ENCODE results near the gene CNDP1. TPM values are rescaled to one million over a fixed set of nuclear protein-coding genes. Genes with fewer than 3 reads are reported as not detected.
A peak's percentile ranks its signal among the peaks of the same experiment; 100 is the strongest.

CNDP1 gene
- polyA plus RNA-seq, 1 donor from 2014 or later = 2.1 TPM

DNA sequence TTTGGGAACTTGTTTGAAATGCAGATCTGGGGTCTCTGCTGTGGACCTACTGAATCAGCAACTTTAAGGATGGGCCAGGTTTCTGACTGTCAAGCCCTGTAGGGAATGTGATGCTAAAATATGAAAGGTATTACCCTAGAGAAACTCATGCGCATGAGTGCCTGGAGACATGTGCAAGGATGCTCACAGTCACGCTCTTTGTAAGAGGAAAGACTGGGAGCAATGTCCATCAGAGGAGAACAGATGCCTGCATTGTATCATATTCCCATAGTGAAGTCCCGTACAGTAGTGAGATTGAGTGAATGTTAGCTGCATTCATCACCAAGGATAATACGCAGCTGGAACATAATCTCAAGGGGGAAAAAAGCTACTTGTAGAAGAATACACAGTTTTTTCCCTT lies 77.5 kb downstream of the CNDP1 start:
- Histone ChIP-seq H3K79me2 (replicated peaks; ENCODE audit: insufficient read depth, low read length) (no peaks in the 10 kb centered on the region), H3K9me3 (ENCODE audit: low read length) (no peaks in the 10 kb centered on the region), H3K27ac (ENCODE audit: low read length) (no peak overlapping the region), H3K4me3 (ENCODE audit: low read length) (no peak overlapping the region), H3K9ac (ENCODE audit: low read length) (no peak overlapping the region), H3F3A (ENCODE audit: insufficient read depth, low read length, poor library complexity, severe bottlenecking) (no peaks in the 10 kb centered on the region), H2AFZ (ENCODE audit: low read depth, low read length) (no peak overlapping the region), H4K20me1 (ENCODE audit: insufficient read depth) (no peaks in the 10 kb centered on the region), H3K4me2 (ENCODE audit: low read length) (no peak overlapping the region), H3K27me3 (ENCODE audit: insufficient read depth, low read depth, low read length) (no peaks in the 10 kb centered on the region), H3K9me2 (ENCODE audit: insufficient read depth, low read length) (no peaks in the 10 kb centered on the region), H3K36me3 (ENCODE audit: insufficient read depth, low read length) (no peaks in the 10 kb centered on the region)
- TF ChIP-seq REST (IDR thresholded peaks at IDR 0.05; ENCODE audit: borderline replicate concordance) (no peak), CTCF (IDR thresholded peaks at IDR 0.05; ENCODE audit: poor library complexity, severe bottlenecking) (no peak), SMC3 (conservative IDR thresholded peaks at IDR 0.05; ENCODE audit: poor library complexity) (no peak), TAF1 (IDR thresholded peaks at IDR 0.05; ENCODE audit: low read depth) (no peak), EP300 (conservative IDR thresholded peaks at IDR 0.05; ENCODE audit: poor library complexity, severe bottlenecking) (no peak), MXI1 (conservative IDR thresholded peaks at IDR 0.05; ENCODE audit: poor library complexity, severe bottlenecking) (no peak), RAD21 (conservative IDR thresholded peaks at IDR 0.05) (no peak), POLR2AphosphoS5 (IDR thresholded peaks at IDR 0.05) (no peak), EZH2 (IDR thresholded peaks at IDR 0.05; ENCODE audit: borderline replicate concordance, insufficient read depth, low read length, poor library complexity, severe bottlenecking) (no peak)

GRCh38 chr18:74613381-74613780 lies 79.1 kb downstream of the CNDP1 start:
- no peaks in the 10 kb centered on the region for H3K9me3 ChIP-seq (ENCODE audit: low read length)
- H3F3A ChIP-seq (ENCODE audit: insufficient read depth, low read length, poor library complexity, severe bottlenecking) = no peaks in the 10 kb centered on the region
- H3K4me3 ChIP-seq (ENCODE audit: low read length) = peak overlapping the region; percentile 6
- H3K36me3 ChIP-seq (ENCODE audit: insufficient read depth, low read length) = no peaks in the 10 kb centered on the region
- TF ChIP-seq POLR2AphosphoS5 (IDR thresholded peaks at IDR 0.05) (peak; percentile 47), RAD21 (conservative IDR thresholded peaks at IDR 0.05) (no peak), EZH2 (IDR thresholded peaks at IDR 0.05; ENCODE audit: borderline replicate concordance, insufficient read depth, low read length, poor library complexity, severe bottlenecking) (no peak), MXI1 (conservative IDR thresholded peaks at IDR 0.05; ENCODE audit: poor library complexity, severe bottlenecking) (peak; percentile 66), EP300 (conservative IDR thresholded peaks at IDR 0.05; ENCODE audit: poor library complexity, severe bottlenecking) (peak; percentile 86), SMC3 (conservative IDR thresholded peaks at IDR 0.05; ENCODE audit: poor library complexity) (no peak), TAF1 (IDR thresholded peaks at IDR 0.05; ENCODE audit: low read depth) (no peak), REST (IDR thresholded peaks at IDR 0.05; ENCODE audit: borderline replicate concordance) (no peak), CTCF (IDR thresholded peaks at IDR 0.05; ENCODE audit: poor library complexity, severe bottlenecking) (no peak)
- H3K9ac ChIP-seq (ENCODE audit: low read length) = no peak overlapping the region
- no peaks in the 10 kb centered on the region for H3K27me3 ChIP-seq (ENCODE audit: insufficient read depth, low read depth, low read length)
- H3K4me2 ChIP-seq (ENCODE audit: low read length) = peak overlapping the region; percentile 2
- H3K79me2 ChIP-seq (replicated peaks; ENCODE audit: insufficient read depth, low read length) = no peaks in the 10 kb centered on the region
- no peak overlapping the region for H3K27ac ChIP-seq (ENCODE audit: low read length)
- no peaks in the 10 kb centered on the region for H3K9me2 ChIP-seq (ENCODE audit: insufficient read depth, low read length)
- no peak overlapping the region for H2AFZ ChIP-seq (ENCODE audit: low read depth, low read length)
- H4K20me1 ChIP-seq (ENCODE audit: insufficient read depth) = no peaks in the 10 kb centered on the region
